ENCODE results near the gene ATXN2. TPM values are rescaled to one million over a fixed set of nuclear protein-coding genes. Genes with fewer than 3 reads are reported as not detected.
"Not testable (repeated sequence)": the region's sequence is repeated elsewhere in the genome, so short reads cannot be mapped to it uniquely, and the experiment has no call there.

ATXN2 gene
- total RNA-seq, 2 experiments from 2014 or later: 36.1 to 81.4 TPM

GRCh38 chr12:111569363-111570083, 29.6 kb downstream of the ATXN2 start:
- TF ChIP-seq CTCF (conservative IDR thresholded peaks at IDR 0.05; ENCODE audit: low read length): no peak
- no peak for TF ChIP-seq EZH2phosphoT487 (IDR thresholded peaks at IDR 0.05; ENCODE audit: borderline replicate concordance, low read depth, low read length)
- no peak overlapping the region for H2AFZ ChIP-seq (ENCODE audit: low read length)
- BruUV-seq (replicated peaks): no TSS peak
- no peak overlapping the region for H3K27ac ChIP-seq (ENCODE audit: low read depth, low read length, poor library complexity, severe bottlenecking)
- peaks cover 3% of the 10 kb centered on the region; the same call in 1 of the 2 replicates for H3K36me3 ChIP-seq (ENCODE audit: insufficient read depth, low read length)
- H3K9me2 ChIP-seq (ENCODE audit: insufficient read depth, low read length): no peaks in the 10 kb centered on the region
- no peaks in the 10 kb centered on the region for H4K20me1 ChIP-seq (ENCODE audit: insufficient read depth, low read length)
- H3K4me3 ChIP-seq (ENCODE audit: low read depth, low read length, poor library complexity, severe bottlenecking): no peak overlapping the region
- no peaks in the 10 kb centered on the region for H3K4me1 ChIP-seq (ENCODE audit: insufficient read depth, low read length, poor library complexity, severe bottlenecking)
- intact Hi-C loops (cut with micrococcal nuclease; ENCODE audit: unreplicated experiment): no loop called here
- POLR2A ChIA-PET: interaction anchor here (0.6 to 0.9 kb wide), 5 partner anchors 13 to 345 kb away, joined by 3 to 9 read pairs (median 3); no protein-coding TSS in a partner anchor
- DNase-seq (ENCODE audit: low spot score): no peak
- H3K9me3 ChIP-seq (ENCODE audit: low read length): no peaks in the 10 kb centered on the region
- H3K79me2 ChIP-seq (ENCODE audit: insufficient read depth, low read depth, low read length): peaks cover 38% of the 10 kb centered on the region; the same call in 1 of the 2 replicates
- H3K4me2 ChIP-seq (ENCODE audit: low read length): no peak overlapping the region
- CTCF ChIA-PET (ENCODE audit: unreplicated experiment): no interaction called here

- DNase-seq (ENCODE audit: low spot score); intact Hi-C loops (cut with micrococcal nuclease; ENCODE audit: unreplicated experiment); H3K9me3 ChIP-seq (ENCODE audit: low read length); CTCF ChIA-PET (ENCODE audit: unreplicated experiment); H3K4me1 ChIP-seq (ENCODE audit: insufficient read depth, low read length, poor library complexity, severe bottlenecking); H3K27ac ChIP-seq (ENCODE audit: low read depth, low read length, poor library complexity, severe bottlenecking); H3K4me3 ChIP-seq (ENCODE audit: low read depth, low read length, poor library complexity, severe bottlenecking); H4K20me1 ChIP-seq (ENCODE audit: insufficient read depth, low read length); H2AFZ ChIP-seq (ENCODE audit: low read length); H3K4me2 ChIP-seq (ENCODE audit: low read length); H3K9me2 ChIP-seq (ENCODE audit: insufficient read depth, low read length); H3K36me3 ChIP-seq (ENCODE audit: insufficient read depth, low read length); BruUV-seq (replicated peaks): not testable (repeated sequence)
- POLR2A ChIA-PET: interaction anchor here (0.7 kb wide), 1 partner anchor 60 kb away, joined by 3 read pairs; no protein-coding TSS in a partner anchor
- peaks cover 43% of the 10 kb centered on the region for H3K79me2 ChIP-seq (ENCODE audit: insufficient read depth, low read depth, low read length)
Measured at GRCh38 chr12:111560844-111561243, 38.3 kb downstream of the ATXN2 start.

- Histone ChIP-seq H3K4me1 (ENCODE audit: insufficient read depth, low read length, poor library complexity, severe bottlenecking) (no peaks in the 10 kb centered on the region), H3K79me2 (ENCODE audit: insufficient read depth, low read depth, low read length) (peaks cover 69% of the 10 kb centered on the region), H3K27ac (ENCODE audit: low read depth, low read length, poor library complexity, severe bottlenecking) (no peak overlapping the region), H3K4me3 (ENCODE audit: low read depth, low read length, poor library complexity, severe bottlenecking) (no peak overlapping the region), H3K36me3 (ENCODE audit: insufficient read depth, low read length) (peaks cover 28% of the 10 kb centered on the region), H4K20me1 (ENCODE audit: insufficient read depth, low read length) (no peaks in the 10 kb centered on the region), H3K9me2 (ENCODE audit: insufficient read depth, low read length) (no peaks in the 10 kb centered on the region), H3K4me2 (ENCODE audit: low read length) (no peak overlapping the region), H2AFZ (ENCODE audit: low read length) (no peak overlapping the region), H3K9me3 (ENCODE audit: low read length) (peaks cover 12% of the 10 kb centered on the region; the same call in 1 of the 2 replicates)
- CTCF ChIA-PET (ENCODE audit: unreplicated experiment): no interaction called here
- TF ChIP-seq CTCF (conservative IDR thresholded peaks at IDR 0.05; ENCODE audit: low read length) (no peak), EZH2phosphoT487 (IDR thresholded peaks at IDR 0.05; ENCODE audit: borderline replicate concordance, low read depth, low read length) (no peak)
- POLR2A ChIA-PET: no interaction called here
- intact Hi-C loops (cut with micrococcal nuclease; ENCODE audit: unreplicated experiment): no loop called here
- no TSS peak for BruUV-seq (replicated peaks)
- DNase-seq (ENCODE audit: low spot score): no peak
Measured at GRCh38 chr12:111558107-111558376, 41.1 kb downstream of the ATXN2 start.
